ENCODE results near the gene FTO.
"Not testable (repeated sequence)": the region's sequence is repeated elsewhere in the genome, so short reads cannot be mapped to it uniquely, and the experiment has no call there.

Gene FTO

DNA sequence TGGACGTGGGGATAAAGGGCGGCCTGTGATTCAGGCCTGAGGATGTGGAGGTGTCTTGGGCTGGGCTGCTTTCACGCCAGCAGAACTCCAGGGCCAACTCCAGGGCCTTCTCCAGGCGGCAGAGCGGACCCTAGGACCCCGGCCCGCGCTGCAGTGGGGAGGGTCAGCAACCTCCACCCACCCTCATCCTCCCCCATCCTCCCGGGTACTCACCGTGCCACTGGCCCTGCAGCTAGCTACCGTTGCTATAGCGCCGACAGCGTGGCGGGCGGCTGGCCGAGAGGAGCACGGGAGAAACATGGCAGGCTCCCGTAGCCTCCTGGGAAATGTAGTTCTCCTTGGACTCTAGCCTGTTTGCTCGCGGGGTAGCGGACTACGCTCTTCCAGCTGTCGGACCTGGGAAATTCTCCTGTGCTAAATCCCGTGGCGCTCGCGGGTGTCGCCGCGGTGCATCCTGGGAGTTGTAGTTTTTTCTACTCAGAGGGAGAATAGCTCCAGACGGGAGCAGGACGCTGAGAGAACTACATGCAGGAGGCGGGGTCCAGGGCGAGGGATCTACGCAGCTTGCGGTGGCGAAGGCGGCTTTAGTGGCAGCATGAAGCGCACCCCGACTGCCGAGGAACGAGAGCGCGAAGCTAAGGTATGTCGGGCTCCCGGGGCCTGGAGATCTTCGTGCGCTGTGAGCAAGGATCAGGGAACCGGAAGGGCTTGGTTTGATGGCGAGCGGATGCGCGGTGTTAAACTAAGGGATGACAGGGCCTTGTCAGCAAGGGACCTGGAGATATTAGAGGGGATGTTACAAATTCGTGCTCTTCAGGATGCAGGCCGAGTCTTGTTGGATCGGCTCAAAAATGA lies at the start of gene FTO, which contains the start of gene RPGRIP1L:
Gene FTO, plus strand, starts transcription at position 567 of the 855 bp plus-strand sequence.
Gene RPGRIP1L, minus strand, starts transcription at position 270 of the 855 bp plus-strand sequence. CDS start 3,136 bp downstream, outside the sequence.
- peak within 1 kb of the TSS in 19 of 21 experiments; percentile 31 to 91 (median 75) for H3K27ac ChIP-seq
- peak within 1 kb of the TSS; percentile 53 to 88 (median 57) for H3K4me3 ChIP-seq

DNA sequence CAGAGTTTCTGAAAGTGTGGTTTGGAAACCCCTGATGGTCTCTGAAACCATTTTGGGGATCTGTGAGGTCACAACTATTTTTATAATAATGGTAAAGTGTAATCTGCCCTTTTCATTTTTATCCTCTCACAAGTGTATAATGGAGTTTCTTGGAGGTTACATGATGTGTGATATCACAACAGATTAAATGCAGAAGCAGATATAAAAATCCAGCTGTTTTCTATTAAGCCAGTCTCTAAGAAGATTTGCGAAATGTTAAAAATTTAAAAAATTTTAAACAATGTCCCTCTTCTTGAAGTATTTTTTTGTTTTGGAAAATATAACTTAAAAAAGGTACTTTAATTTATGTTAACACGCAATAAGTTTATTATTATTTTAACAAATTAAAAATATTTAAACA lies 49.0 kb upstream of the FTO start:
- H3K27ac ChIP-seq: no peak overlapping the region
- no peak overlapping the region for H3K4me3 ChIP-seq

- H3K27ac ChIP-seq: peak overlapping the region in 3 of 21 experiments; percentile 26 to 83 (median 40)
- no peak overlapping the region for H3K4me3 ChIP-seq
Observed at GRCh38 chr16:53662072-53662471, 41.9 kb upstream of the FTO start.

GRCh38 chr16:53664724-53665345 lies 39.1 kb upstream of the FTO start:
- Histone ChIP-seq H3K4me3 (no peak overlapping the region), H3K27ac (peak overlapping the region in 13 of 21 experiments; percentile 7 to 83 (median 20))

DNA sequence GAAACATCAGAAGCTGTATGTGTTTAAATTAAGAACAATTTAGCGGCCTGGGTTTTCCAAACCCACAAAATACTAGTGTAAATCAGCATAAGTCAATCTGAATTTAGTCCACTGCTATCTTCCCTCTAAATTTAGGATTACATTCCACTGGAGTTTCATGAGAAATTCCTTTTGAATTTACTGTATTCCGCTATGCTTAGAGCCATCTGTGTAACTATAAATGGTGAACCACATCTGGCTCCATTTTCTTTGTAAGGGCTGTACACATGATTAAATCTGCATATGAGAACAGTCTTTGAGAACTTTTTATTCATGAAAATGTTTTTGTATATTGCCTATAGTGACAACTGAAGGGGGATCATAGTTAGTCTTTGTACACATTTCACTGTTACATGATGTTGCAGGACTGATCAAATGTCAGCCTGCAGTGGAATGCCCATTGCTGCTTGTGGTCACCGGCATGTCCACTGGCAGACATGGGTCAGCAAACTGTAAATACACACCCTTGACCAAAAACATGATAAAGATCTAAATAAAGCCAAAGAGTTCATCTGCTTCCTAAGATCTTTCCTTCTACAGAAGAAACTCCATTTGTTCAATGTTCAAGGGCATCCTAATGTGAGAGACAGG lies 37.1 kb upstream of the FTO start:
- Histone ChIP-seq H3K27ac (peak overlapping the region in 7 of 21 experiments; percentile 10 to 83 (median 54)), H3K4me3 (no peak overlapping the region)

DNA sequence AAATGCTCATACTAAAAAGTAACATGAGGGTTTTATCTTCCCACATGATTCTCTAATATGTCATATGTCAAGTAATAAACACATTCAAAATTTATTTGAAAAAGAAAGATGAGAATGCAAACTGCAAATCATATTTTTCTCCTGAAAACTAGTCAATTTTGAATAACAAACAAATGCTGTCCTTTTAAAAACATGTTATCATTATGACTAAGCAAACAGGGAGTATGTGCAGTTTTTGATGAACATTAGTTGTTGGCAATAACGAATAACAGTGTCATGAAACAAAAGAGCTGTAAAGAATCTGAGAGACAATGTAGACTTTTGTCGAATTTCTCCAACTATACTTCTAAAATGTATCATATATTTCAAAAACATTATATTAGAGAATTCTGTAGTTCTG lies 35.1 kb upstream of the FTO start:
- H3K27ac ChIP-seq: peak overlapping the region in 1 of 21 experiments; percentile 71
- H3K4me3 ChIP-seq: no peak overlapping the region

GRCh38 chr16:53672461-53672860 lies 31.5 kb upstream of the FTO start:
- H3K4me3 ChIP-seq: peak overlapping the region in 1 of 7 experiments; percentile 5
- H3K27ac ChIP-seq: peak overlapping the region in 6 of 21 experiments; percentile 0 to 71 (median 38)

DNA sequence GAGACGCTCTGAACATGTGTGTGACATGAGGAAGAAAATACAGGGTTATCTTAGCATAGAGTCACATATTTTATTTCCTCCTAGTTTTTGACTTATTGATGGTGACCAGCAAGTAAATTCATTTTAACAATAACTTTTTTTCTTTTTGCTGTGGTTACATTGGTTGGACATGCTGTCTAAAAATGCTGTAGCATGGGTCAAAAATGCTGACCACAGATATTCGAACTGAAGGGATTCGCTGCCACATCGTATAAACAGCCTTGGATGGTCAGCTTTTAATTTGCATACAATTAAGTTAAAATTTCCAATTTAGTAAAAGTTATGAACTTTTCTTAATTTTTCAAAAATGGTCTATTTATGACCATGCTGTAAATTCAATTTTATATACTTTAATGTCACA lies 30.8 kb upstream of the FTO start:
- peak overlapping the region in 3 of 21 experiments; percentile 41 to 71 (median 42) for H3K27ac ChIP-seq

DNA sequence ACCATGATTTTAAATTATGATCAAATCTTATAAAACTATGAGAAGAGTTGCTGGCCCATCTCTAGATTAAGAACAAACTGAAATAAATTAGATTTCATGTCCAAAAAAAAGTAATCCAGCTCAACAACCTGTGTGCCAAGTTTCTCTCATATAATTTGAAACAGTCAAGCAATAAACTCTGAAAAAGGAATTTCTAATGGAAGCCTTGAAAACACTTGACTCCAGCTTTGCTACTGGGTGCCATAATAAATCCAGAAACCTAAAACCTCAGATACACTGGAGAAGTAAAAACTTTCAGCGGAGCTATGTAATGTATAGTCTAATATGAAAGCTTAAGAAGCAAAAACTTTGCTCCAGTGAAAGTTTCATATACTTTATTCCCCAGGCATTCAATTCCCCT lies 25.8 kb upstream of the FTO start:
- Histone ChIP-seq H3K4me3 (no peak overlapping the region), H3K27ac (no peak overlapping the region)

More for the DNA sequence above, 30.8 kb upstream of the FTO start:
- no peak overlapping the region for H3K4me3 ChIP-seq

DNA sequence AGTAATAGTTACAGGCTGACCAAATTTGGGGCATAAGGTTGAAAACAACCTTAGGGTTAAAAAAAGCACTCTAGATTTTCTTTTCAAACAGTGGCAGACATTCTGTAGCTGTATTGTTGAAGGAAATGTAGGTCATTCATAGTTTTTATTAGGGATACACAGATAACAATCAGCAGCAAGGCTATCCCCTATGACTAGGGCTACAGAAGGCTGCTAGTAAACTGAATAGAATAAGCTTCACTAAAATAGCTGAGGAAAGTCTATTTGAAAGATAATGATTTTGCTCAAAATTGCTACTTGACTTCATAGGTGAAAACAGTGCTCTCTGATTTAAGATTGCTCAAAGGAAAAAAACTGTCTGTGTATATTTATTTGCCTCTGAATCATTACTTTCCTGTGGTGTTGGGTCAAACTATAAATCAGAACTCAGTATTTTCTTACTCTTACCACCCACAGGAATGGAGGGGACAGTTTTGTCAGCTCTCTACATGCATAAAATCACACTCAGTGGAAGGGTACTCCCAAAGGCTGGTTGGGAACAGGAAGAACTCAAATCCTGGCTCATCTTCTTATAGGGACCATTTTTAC lies 25.1 kb upstream of the FTO start:
- Histone ChIP-seq H3K4me3 (no peak overlapping the region), H3K27ac (no peak overlapping the region)

GRCh38 chr16:53680756-53681155 lies 23.2 kb upstream of the FTO start:
- H3K4me3 ChIP-seq: no peak overlapping the region
- H3K27ac ChIP-seq: peak overlapping the region in 1 of 21 experiments; percentile 5

- H3K4me3 ChIP-seq: no peak overlapping the region
- peak overlapping the region in 1 of 21 experiments; percentile 5 for H3K27ac ChIP-seq
Observed at GRCh38 chr16:53681354-53681753, 22.6 kb upstream of the FTO start.

GRCh38 chr16:53685334-53685733 lies 18.6 kb upstream of the FTO start:
- not testable (repeated sequence) for H3K27ac ChIP-seq, H3K4me3 ChIP-seq

DNA sequence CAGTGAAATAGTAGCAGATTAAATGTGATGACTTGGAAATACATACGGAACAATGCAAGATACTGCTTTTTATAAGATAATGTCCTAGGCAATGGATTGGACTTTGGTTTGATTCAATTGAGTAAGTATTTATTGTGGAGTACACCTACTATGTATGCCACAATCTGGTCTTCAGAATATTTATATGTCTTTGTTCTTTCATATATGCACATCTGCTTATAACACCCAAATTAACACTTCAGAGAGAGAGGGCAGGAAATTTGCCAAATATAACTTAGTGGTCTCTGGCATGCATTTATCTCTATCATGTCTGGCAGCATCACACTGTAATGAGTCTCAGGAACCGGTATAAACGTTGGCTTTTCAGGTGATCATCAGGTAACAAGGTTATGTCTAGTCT lies 17.2 kb upstream of the FTO start:
- Histone ChIP-seq H3K4me3 (no peak overlapping the region), H3K27ac (no peak overlapping the region)

- no peak overlapping the region for H3K27ac ChIP-seq
Observed at GRCh38 chr16:53689636-53690035, 14.3 kb upstream of the FTO start.

DNA sequence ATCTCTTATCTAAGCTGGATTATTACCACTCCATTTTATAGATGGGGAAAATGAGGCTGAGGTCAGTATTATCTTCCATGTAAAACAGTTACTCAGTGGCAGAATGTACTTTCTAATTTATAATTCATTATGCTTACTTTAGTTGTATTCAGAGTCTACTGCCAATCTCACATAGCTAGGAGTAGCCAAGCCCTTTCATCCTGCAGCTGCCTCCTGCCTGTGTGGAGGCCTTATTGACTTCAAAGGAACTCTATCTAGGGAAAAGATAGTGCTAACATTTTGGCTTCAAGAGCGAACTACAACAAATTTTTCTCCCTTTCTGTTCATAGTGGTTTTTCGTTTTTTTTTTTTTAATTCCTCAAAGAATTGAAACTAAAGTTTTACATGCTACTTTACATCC lies 13.2 kb upstream of the FTO start:
- H3K27ac ChIP-seq: no peak overlapping the region

More at GRCh38 chr16:53689636-53690035, 14.3 kb upstream of the FTO start:
- H3K4me3 ChIP-seq: no peak overlapping the region

GRCh38 chr16:53692146-53692545 lies 11.8 kb upstream of the FTO start:
- no peak overlapping the region for H3K27ac ChIP-seq
- H3K4me3 ChIP-seq: no peak overlapping the region

More for the DNA sequence above, 13.2 kb upstream of the FTO start:
- no peak overlapping the region for H3K4me3 ChIP-seq

GRCh38 chr16:53693320-53693719 lies 10.6 kb upstream of the FTO start:
- H3K4me3 ChIP-seq: no peak overlapping the region
- H3K27ac ChIP-seq: no peak overlapping the region

DNA sequence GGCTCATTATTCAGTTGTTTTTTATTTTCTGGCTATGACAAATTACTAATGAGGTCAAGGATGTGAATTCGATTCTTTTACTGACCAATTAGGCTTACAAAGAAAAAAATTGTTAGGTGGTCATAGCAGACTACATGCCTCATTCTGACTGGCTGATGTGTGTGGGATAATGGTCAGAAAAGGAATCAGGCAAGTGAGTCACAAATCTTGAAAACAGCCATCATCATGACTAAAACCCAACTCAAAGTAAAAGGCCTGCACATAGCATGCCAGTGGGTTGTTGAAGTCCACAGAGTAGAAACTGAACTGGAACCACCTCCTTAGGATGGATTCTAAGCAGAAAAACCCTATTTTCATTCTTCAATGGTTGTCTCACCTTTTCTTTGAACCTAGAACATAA lies 8.9 kb upstream of the FTO start:
- Histone ChIP-seq H3K27ac (no peak overlapping the region), H3K4me3 (no peak overlapping the region)

DNA sequence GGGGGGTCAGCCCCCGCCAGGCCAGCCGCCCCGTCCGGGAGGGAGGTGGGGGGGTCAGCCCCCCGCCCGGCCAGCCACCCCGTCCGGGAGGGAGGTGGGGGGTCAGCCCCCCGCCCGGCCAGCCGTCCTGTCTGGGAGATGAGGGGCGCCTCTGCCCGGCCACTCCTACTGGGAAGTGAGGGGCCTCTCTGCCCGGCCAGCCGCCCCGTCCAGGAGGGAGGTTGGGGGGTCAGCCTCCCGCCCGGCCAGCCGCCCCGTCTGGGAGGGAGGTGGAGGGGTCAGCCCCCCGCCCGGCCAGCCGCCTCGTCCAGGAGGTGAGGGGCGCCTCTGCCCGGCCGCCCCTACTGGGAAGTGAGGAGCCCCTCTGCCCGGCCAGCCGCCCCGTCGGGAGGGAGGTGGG lies 5.7 kb upstream of the FTO start:
- not testable (repeated sequence) for H3K4me3 ChIP-seq, H3K27ac ChIP-seq
